ENCODE measurements around the gene FUT8. TPM values are rescaled to one million over a fixed set of nuclear protein-coding genes. Genes with fewer than 3 reads are reported as not detected.

The FUT8 gene
- total RNA-seq, 1 donor from 2014 or later = 12.9 TPM

GRCh38 chr14:65604535-65604934 lies 192.0 kb downstream of the FUT8 start:
- Histone ChIP-seq H3K27ac (no peak overlapping the region), H3K27me3 (no peaks in the 10 kb centered on the region), H3K36me3 (no peaks in the 10 kb centered on the region), H3K9me3 (no peaks in the 10 kb centered on the region), H3K4me3 (no peak overlapping the region), H3K4me1 (no peaks in the 10 kb centered on the region)
- no peak for TF ChIP-seq CTCF (IDR thresholded peaks at IDR 0.05)
- DNase-seq (ENCODE audit: low spot score in 2 of 2) = no peak
- intact Hi-C loops (cut with DNase I) = no loop called here

- intact Hi-C loops (cut with DNase I) = no loop called here
- H3K27me3 ChIP-seq = no peaks in the 10 kb centered on the region
Observed at GRCh38 chr14:65604936-65605335, 192.4 kb downstream of the FUT8 start.

GRCh38 chr14:65606460-65606859 lies 193.9 kb downstream of the FUT8 start:
- no peak for TF ChIP-seq CTCF (IDR thresholded peaks at IDR 0.05)
- intact Hi-C loops (cut with DNase I) = no loop called here
- Histone ChIP-seq H3K27ac (no peak overlapping the region), H3K27me3 (no peaks in the 10 kb centered on the region), H3K9me3 (no peaks in the 10 kb centered on the region), H3K4me1 (no peaks in the 10 kb centered on the region), H3K36me3 (no peaks in the 10 kb centered on the region), H3K4me3 (no peak overlapping the region)
- DNase-seq (ENCODE audit: low spot score in 2 of 2) = no peak

More at GRCh38 chr14:65604936-65605335, 192.4 kb downstream of the FUT8 start:
- H3K36me3 ChIP-seq = no peaks in the 10 kb centered on the region
- no peak overlapping the region for H3K4me3 ChIP-seq
- TF ChIP-seq CTCF (IDR thresholded peaks at IDR 0.05) = no peak
- no peaks in the 10 kb centered on the region for H3K9me3 ChIP-seq
- H3K4me1 ChIP-seq = no peaks in the 10 kb centered on the region
- DNase-seq (ENCODE audit: low spot score in 2 of 2) = no peak
- H3K27ac ChIP-seq = no peak overlapping the region

- TF ChIP-seq CTCF (IDR thresholded peaks at IDR 0.05) = no peak
- no peaks in the 10 kb centered on the region for H3K9me3 ChIP-seq
- no peak overlapping the region for H3K27ac ChIP-seq
- no peaks in the 10 kb centered on the region for H3K4me1 ChIP-seq
- no peaks in the 10 kb centered on the region for H3K27me3 ChIP-seq
- no peaks in the 10 kb centered on the region for H3K36me3 ChIP-seq
- intact Hi-C loops (cut with DNase I) = no loop called here
- DNase-seq (ENCODE audit: low spot score in 2 of 2) = no peak
- no peak overlapping the region for H3K4me3 ChIP-seq
Observed at GRCh38 chr14:65613131-65613650, 200.7 kb downstream of the FUT8 start.

- no peak overlapping the region for H3K4me3 ChIP-seq
- H3K4me1 ChIP-seq = no peaks in the 10 kb centered on the region
- no peaks in the 10 kb centered on the region for H3K27me3 ChIP-seq
- no peak overlapping the region for H3K27ac ChIP-seq
- intact Hi-C loops (cut with DNase I) = no loop called here
- DNase-seq (ENCODE audit: low spot score in 2 of 2) = no peak
- H3K36me3 ChIP-seq = no peaks in the 10 kb centered on the region
- H3K9me3 ChIP-seq = no peaks in the 10 kb centered on the region
- no peak for TF ChIP-seq CTCF (IDR thresholded peaks at IDR 0.05)
Observed at GRCh38 chr14:65618996-65619395, 206.5 kb downstream of the FUT8 start.

GRCh38 chr14:65620195-65620594 lies 207.7 kb downstream of the FUT8 start:
- Histone ChIP-seq H3K27ac (no peak overlapping the region), H3K9me3 (no peaks in the 10 kb centered on the region), H3K4me1 (no peaks in the 10 kb centered on the region), H3K27me3 (no peaks in the 10 kb centered on the region), H3K4me3 (no peak overlapping the region), H3K36me3 (no peaks in the 10 kb centered on the region)
- intact Hi-C loops (cut with DNase I) = no loop called here
- no peak for TF ChIP-seq CTCF (IDR thresholded peaks at IDR 0.05)
- DNase-seq (ENCODE audit: low spot score in 2 of 2) = no peak
